BE2C (cell line): ENCODE measurements around the gene CACNA1I.

Source experiments
- DNase-seq: peaks from one replicate; pipeline ENCODE4 v3.0.0-alpha.2; 2020
- H3K27me3 ChIP-seq: fragments of 250-450 bp; sonication (Bioruptor Pico); 2 replicates; pipeline ENCODE4 v1.5.1; 2020; ENCODE audit warnings: mild to moderate bottlenecking
- H3K36me3 ChIP-seq: fragments of 250-450 bp; sonication (Bioruptor Pico); 2 replicates; pipeline ENCODE4 v1.5.1; 2020; ENCODE audit warnings: mild to moderate bottlenecking
- H3K4me1 ChIP-seq: fragments of 250-450 bp; sonication (Bioruptor Pico); 2 replicates; pipeline ENCODE4 v1.5.1; 2020
- H3K4me3 ChIP-seq: 2 replicates; pipeline ENCODE4 v1.5.1; 2011; ENCODE audit warnings: low read depth, low read length
- H3K9me3 ChIP-seq: fragments of 250-450 bp; sonication (Bioruptor Pico); 2 replicates; pipeline ENCODE4 v1.5.1; 2020
- CTCF ChIP-seq: IDR thresholded peaks from 2 replicates; pipeline ENCODE4 v1.5.1; 2012; ENCODE audit warnings: mild to moderate bottlenecking, low read depth, low read length

Gene CACNA1I

GRCh38 chr22:39664485-39665200 lies 94.1 kb downstream of the CACNA1I start:
- no peak overlapping the region for H3K4me3 ChIP-seq
- TF ChIP-seq CTCF = no peak
- peaks cover 13% of the 10 kb centered on the region for H3K27me3 ChIP-seq
- H3K9me3 ChIP-seq = no peaks in the 10 kb centered on the region; the same call in 1 of the 2 replicates
- H3K4me1 ChIP-seq = no peaks in the 10 kb centered on the region
- H3K36me3 ChIP-seq = no peaks in the 10 kb centered on the region
- no peak for DNase-seq

GRCh38 chr22:39665229-39665628 lies 94.7 kb downstream of the CACNA1I start:
- no peak for DNase-seq
- H3K27me3 ChIP-seq = peaks cover 13% of the 10 kb centered on the region
- no peaks in the 10 kb centered on the region for H3K4me1 ChIP-seq
- TF ChIP-seq CTCF = no peak
- no peaks in the 10 kb centered on the region for H3K36me3 ChIP-seq
- H3K9me3 ChIP-seq = no peaks in the 10 kb centered on the region; the same call in 1 of the 2 replicates
- no peak overlapping the region for H3K4me3 ChIP-seq

GRCh38 chr22:39665661-39666431 lies 95.3 kb downstream of the CACNA1I start:
- Histone ChIP-seq H3K4me1 (no peaks in the 10 kb centered on the region), H3K27me3 (peaks cover 13% of the 10 kb centered on the region), H3K36me3 (no peaks in the 10 kb centered on the region), H3K9me3 (no peaks in the 10 kb centered on the region; the same call in 1 of the 2 replicates), H3K4me3 (no peak overlapping the region)
- no peak for TF ChIP-seq CTCF
- DNase-seq = no peak

- TF ChIP-seq CTCF = no peak
- Histone ChIP-seq H3K27me3 (peaks cover 7% of the 10 kb centered on the region), H3K9me3 (no peaks in the 10 kb centered on the region; the same call in 1 of the 2 replicates), H3K4me1 (no peaks in the 10 kb centered on the region), H3K36me3 (no peaks in the 10 kb centered on the region), H3K4me3 (no peak overlapping the region)
- no peak for DNase-seq
Observed at GRCh38 chr22:39666495-39666894, 95.9 kb downstream of the CACNA1I start.

GRCh38 chr22:39666926-39667325 lies 96.4 kb downstream of the CACNA1I start:
- TF ChIP-seq CTCF = no peak
- Histone ChIP-seq H3K36me3 (no peaks in the 10 kb centered on the region), H3K27me3 (peaks cover 3% of the 10 kb centered on the region; the same call in 1 of the 2 replicates), H3K4me3 (no peak overlapping the region), H3K9me3 (no peaks in the 10 kb centered on the region; the same call in 1 of the 2 replicates), H3K4me1 (no peaks in the 10 kb centered on the region)
- no peak for DNase-seq

GRCh38 chr22:39669432-39669831 lies 98.9 kb downstream of the CACNA1I start:
- DNase-seq = no peak
- Histone ChIP-seq H3K4me1 (no peaks in the 10 kb centered on the region), H3K27me3 (no peaks in the 10 kb centered on the region), H3K4me3 (no peak overlapping the region), H3K36me3 (no peaks in the 10 kb centered on the region), H3K9me3 (no peaks in the 10 kb centered on the region; the same call in 1 of the 2 replicates)
- TF ChIP-seq CTCF = no peak
